Measurements from ENCODE around the gene POLR1E. TPM values are rescaled to one million over a fixed set of nuclear protein-coding genes. Genes with fewer than 3 reads are reported as not detected.

The POLR1E gene
- total and polyA plus RNA-seq, 9 of the 15 experiments (the other 6 are each of a cell fraction or from before 2014, with no cell fraction given) = 18.9 to 102 (median 74.4) TPM

DNA sequence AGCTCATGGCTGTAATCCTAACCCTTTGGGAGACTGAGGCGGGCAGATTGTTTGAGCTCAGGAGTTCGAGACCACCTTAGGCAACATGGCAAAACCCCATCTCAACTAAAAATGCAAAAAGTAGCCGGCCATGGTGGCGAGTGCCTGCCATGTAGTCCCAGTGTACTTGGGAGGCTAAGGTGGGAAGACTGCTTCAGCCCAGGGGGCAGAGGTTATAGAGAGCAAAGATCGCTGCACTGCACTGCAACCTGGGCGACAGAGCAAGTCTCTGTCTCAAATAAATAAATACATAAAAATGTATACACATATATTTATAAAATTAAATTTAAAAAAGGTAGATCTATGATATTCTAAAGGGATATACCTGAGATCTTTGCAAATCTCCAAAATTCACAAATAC lies 39.9 kb upstream of the POLR1E start (continued):
- TF ChIP-seq ASH1L (IDR thresholded peaks at IDR 0.05; ENCODE audit: borderline replicate concordance, low read depth, partially characterized antibody) (no peak), PPARD (CRISPR knock-in tag; IDR thresholded peaks at IDR 0.05) (no peak), SMARCA4 (IDR thresholded peaks at IDR 0.05) (no peak), ZFPM2 (CRISPR knock-in tag; IDR thresholded peaks at IDR 0.05) (no peak), TCF7 (IDR thresholded peaks at IDR 0.05; ENCODE audit: borderline replicate concordance) (no peak), HMG20A (CRISPR knock-in tag; conservative IDR thresholded peaks at IDR 0.05) (no peak), ELF2 (CRISPR knock-in tag; IDR thresholded peaks at IDR 0.05) (no peak)

- H3K27ac ChIP-seq (ENCODE audit: extremely low read depth, low read depth, low read length) = no peak overlapping the region
- H3K9ac ChIP-seq (ENCODE audit: insufficient read depth in 1 of 2, low read depth in 2 of 2, low read length in 2 of 2) = no peak overlapping the region
- H3K27me3 ChIP-seq (ENCODE audit: control insufficient read depth in 2 of 2, insufficient read depth in 2 of 2, low read length in 2 of 2) = no peaks in the 10 kb centered on the region
- in situ Hi-C loops (cut with MboI) = no loop called here
- H4K20me1 ChIP-seq (replicated peaks; ENCODE audit: control insufficient read depth, insufficient read depth, low read length) = peaks cover 11% of the 10 kb centered on the region; the same call in 1 of the 2 replicates
- no peak overlapping the region for H2AFZ ChIP-seq (ENCODE audit: low read depth, low read length)
- no peaks in the 10 kb centered on the region for H3K4me1 ChIP-seq (replicated peaks in 1 of 2; ENCODE audit: control insufficient read depth in 2 of 2, insufficient read depth in 2 of 2, low read length in 2 of 2)
- no peak for FAIRE-seq
- ChIA-PET POLR2A (interaction anchor here (1.1 to 1.3 kb wide), 2 partner anchors 9 to 13 kb away, joined by 4 to 5 read pairs; no protein-coding TSS in a partner anchor), CTCF (ENCODE audit: low intra/inter-chr PET ratio) (no interaction called here)
- H3K9me1 ChIP-seq (ENCODE audit: control insufficient read depth, insufficient read depth, low read length) = no peaks in the 10 kb centered on the region
- 83% methylated on average over 4 of the region's 4 CpGs for WGBS (ENCODE audit: insufficient coverage, low coverage, missing lambda C conversion rate)
- DNase-seq (ENCODE audit: extremely low read depth in 1 of 4, low spot score in 3 of 4) = peak in 1 of 4 experiments; percentile 8
- ATAC-seq = no peak; the same call in 2 of the 3 replicates
- H3K36me3 ChIP-seq (ENCODE audit: control insufficient read depth, insufficient read depth, low read length) = peaks cover 50% of the 10 kb centered on the region
- H3K79me2 ChIP-seq (ENCODE audit: control insufficient read depth, insufficient read depth, low read length) = peaks cover 57% of the 10 kb centered on the region
- no peak overlapping the region for H3K4me3 ChIP-seq
- H3K4me2 ChIP-seq (ENCODE audit: insufficient read depth, low read length) = no peak overlapping the region
- no TSS peak for BruUV-seq (replicated peaks)
- no peaks in the 10 kb centered on the region for H3K9me3 ChIP-seq (replicated peaks; ENCODE audit: control insufficient read depth, insufficient read depth, low read depth, low read length)
- intact Hi-C loops (cut with micrococcal nuclease) = no loop called here
- TF ChIP-seq HSF4 (CRISPR knock-in tag; IDR thresholded peaks at IDR 0.05; ENCODE audit: borderline replicate concordance) (no peak), ZNF408 (CRISPR knock-in tag; IDR thresholded peaks at IDR 0.05; ENCODE audit: low read depth) (no peak), ZBTB12 (CRISPR knock-in tag; IDR thresholded peaks at IDR 0.05) (no peak), ZBTB5 (IDR thresholded peaks at IDR 0.05) (no peak), ZNF76 (CRISPR knock-in tag; IDR thresholded peaks at IDR 0.05; ENCODE audit: borderline replicate concordance) (no peak), ZNF175 (CRISPR knock-in tag; IDR thresholded peaks at IDR 0.05; ENCODE audit: low read depth) (no peak), ZNF444 (CRISPR knock-in tag; IDR thresholded peaks at IDR 0.05) (no peak), ZNF398 (CRISPR knock-in tag; IDR thresholded peaks at IDR 0.05) (no peak), NCOA1 (IDR thresholded peaks at IDR 0.05; ENCODE audit: low read depth) (no peak)
- TF ChIP-seq, protein P1, sequence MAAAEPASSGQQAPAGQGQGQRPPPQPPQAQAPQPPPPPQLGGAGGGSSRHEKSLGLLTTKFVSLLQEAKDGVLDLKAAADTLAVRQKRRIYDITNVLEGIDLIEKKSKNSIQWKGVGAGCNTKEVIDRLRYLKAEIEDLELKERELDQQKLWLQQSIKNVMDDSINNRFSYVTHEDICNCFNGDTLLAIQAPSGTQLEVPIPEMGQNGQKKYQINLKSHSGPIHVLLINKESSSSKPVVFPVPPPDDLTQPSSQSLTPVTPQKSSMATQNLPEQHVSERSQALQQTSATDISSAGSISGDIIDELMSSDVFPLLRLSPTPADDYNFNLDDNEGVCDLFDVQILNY (CRISPR knock-in tag; IDR thresholded peaks at IDR 0.05) = no peak
Measured at GRCh38 chr9:37446401-37446800, 39.3 kb upstream of the POLR1E start.

Data from K562 (cell line).